ENCODE results near the gene WDCP.

The WDCP gene

GRCh38 chr2:24007693-24008092 is 39.5 kb downstream of the WDCP start:
- DNase-seq (ENCODE audit: low read depth in 4 of 4, low spot score in 1 of 4): no peak

- DNase-seq (ENCODE audit: low read depth in 4 of 4, low spot score in 1 of 4): no peak
Observed at GRCh38 chr2:23994567-23994966, 52.6 kb downstream of the WDCP start.

GRCh38 chr2:23993736-23994269 is 53.4 kb downstream of the WDCP start:
- no peak for DNase-seq (ENCODE audit: low read depth in 4 of 4, low spot score in 1 of 4)

- no peak for DNase-seq (ENCODE audit: low read depth in 4 of 4, low spot score in 1 of 4)
Observed at GRCh38 chr2:23992931-23993330, 54.3 kb downstream of the WDCP start.

GRCh38 chr2:23988371-23988770 is 58.8 kb downstream of the WDCP start:
- DNase-seq (ENCODE audit: low read depth in 4 of 4, low spot score in 1 of 4): no peak
